Stomach (tissue), 9 donors: ENCODE results near the gene CREBBP. TPM values are rescaled to one million over a fixed set of nuclear protein-coding genes. Genes with fewer than 3 reads are reported as not detected.
"Not testable (repeated sequence)": the region's sequence is repeated elsewhere in the genome, so short reads cannot be mapped to it uniquely, and the experiment has no call there.

Source experiments
- DNase-seq, 2 donors: peaks; one replicate each; pipeline versions ENCODE4 v3.0.0 to v3.0.0-alpha.2; 2013 to 2019
- H3K27ac ChIP-seq, 5 donors: fragments of 200-600 bp in 4 of 5; sonication (generic) in 4 of 5; one replicate each; pipeline ENCODE4 v1.5.1; 2013 to 2019; ENCODE audit warnings: mild to moderate bottlenecking in 1 of 5, moderate library complexity in 1 of 5
- H3K27me3 ChIP-seq, 3 donors: fragments of 200-600 bp; sonication (generic); one replicate each; pipeline ENCODE4 v1.5.1; 2017 to 2019; ENCODE audit warnings: mixed run types in 1 of 3
- H3K36me3 ChIP-seq, 4 donors: fragments of 200-600 bp; sonication (generic); 1 replicate in 3 of 4; 2 replicates in 1 of 4; pipeline ENCODE4 v1.5.1; 2016 to 2019
- H3K4me1 ChIP-seq, 4 donors: fragments of 200-600 bp; sonication (generic); one replicate each; pipeline ENCODE4 v1.5.1; 2016 to 2019
- H3K4me3 ChIP-seq, 4 donors: fragments of 200-600 bp; sonication (generic) in 3 of 4; one replicate each; pipeline ENCODE4 v1.5.1; 2016 to 2019; ENCODE audit warnings: mild to moderate bottlenecking in 1 of 4
- H3K9me3 ChIP-seq, 4 donors: fragments of 200-600 bp; sonication (generic); one replicate each; pipeline ENCODE4 v1.5.1; 2016 to 2019
- CTCF ChIP-seq, 7 experiments: fragments of 450-650 bp in 4 of 7; fragments of 200-600 bp in 3 of 7; sonication (generic) in 3 of 7; IDR thresholded peaks; one replicate each; pipeline ENCODE4 v1.5.1; 2016 to 2019; ENCODE audit warnings: antibody characterized with exemption in 7 of 7, control low read depth in 2 of 7, mild to moderate bottlenecking in 1 of 7
- EP300 ChIP-seq: sonication (generic); formaldehyde crosslinking; IDR thresholded peaks from one replicate; pipeline ENCODE4 v1.6.1; 2017; ENCODE audit warnings: antibody characterized with exemption
- POLR2A ChIP-seq, 4 donors: fragments of 450-650 bp; IDR thresholded peaks; one replicate each; pipeline ENCODE4 v1.6.1; 2016; ENCODE audit warnings: antibody characterized with exemption in 4 of 4, control low read depth in 2 of 4, mild to moderate bottlenecking in 1 of 4, moderate library complexity in 1 of 4
- POLR2AphosphoS5 ChIP-seq, 3 donors: sonication (generic); formaldehyde crosslinking; IDR thresholded peaks; one replicate each; pipeline ENCODE4 v1.6.1; 2016; ENCODE audit warnings: antibody characterized with exemption in 3 of 3
- WGBS, 5 donors: extraction: QIAGEN DNeasy Blood & Tissue Kit in 3 of 5; methylation state at CpG; one replicate each; pipeline versions ENCODE4 v1.1.5 to v1.1.7; 2013 to 2018; 5-methylcytosine and 5-hydroxymethylcytosine counted together
- intact Hi-C: fragments of 100-400 bp; cut with DNase I; formaldehyde crosslinking; loops from one replicate; pipeline ENCODE4 v1.15.1; 2023; ENCODE audit warnings: low total_unique reads
- polyA plus RNA-seq, 3 donors: library from polyadenylated mRNA; stranded (reverse); fragments of 200-250 nt; gene quantifications; one replicate each; pipeline ENCODE4 v1.2.3, GENCODE V29; 2013
- total RNA-seq, 5 donors: library from RNA; depleted of rRNA; stranded (reverse); fragments of >200 nt; gene quantifications; one replicate each; pipeline versions ENCODE4 v1.1.0 to v1.2.3, GENCODE V29; 2014 to 2016
- donor health status: healthy with polysubstance abuse.
- donor health status: Bipolar disorder and iron deficiency.
- donor health status: healthy.

CREBBP gene
- total and polyA plus RNA-seq, 8 donors: 6.7 to 116 (median 75.9) TPM

DNA sequence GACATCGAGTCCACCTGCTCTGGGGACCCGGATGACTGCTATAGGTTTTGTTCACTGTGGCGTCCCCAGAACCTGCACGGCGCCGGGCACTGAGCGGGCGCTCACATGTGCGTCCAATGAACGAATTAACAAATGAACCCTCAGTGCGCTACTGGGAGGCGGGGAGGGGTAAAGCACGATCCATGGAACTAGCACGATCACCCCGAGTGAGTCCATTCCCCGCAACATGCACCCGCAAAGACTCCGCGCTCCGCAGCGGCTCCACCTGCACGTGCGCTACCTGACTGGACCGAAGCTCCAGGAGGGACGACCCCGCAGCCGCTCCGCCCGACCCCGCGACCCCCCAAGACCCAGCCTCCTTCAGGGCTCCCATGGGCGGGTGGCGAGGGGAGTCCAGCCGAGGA, 163.7 kb downstream of the CREBBP start:
- peak in 1 of 2 donors; percentile 58 for DNase-seq
- Histone ChIP-seq H3K27ac (peak overlapping the region; percentile 85 to 91 (median 87)), H3K4me3 (peak overlapping the region; percentile 90 to 99 (median 95)), H3K27me3 (no peaks in the 10 kb centered on the region), H3K36me3 (peaks cover 0 to 5% (median 0%) of the 10 kb centered on the region in 4 donors), H3K4me1 (peaks cover 6 to 52% (median 44%) of the 10 kb centered on the region in 4 donors), H3K9me3 (no peaks in the 10 kb centered on the region)
- WGBS, 5 donors: 0 to 1% (median 0%) methylated on average over 13 to 34 of the region's 34 CpGs
- intact Hi-C loops: no loop called here
- TF ChIP-seq EP300: no peak
- no peak for TF ChIP-seq CTCF (IDR thresholded peaks at IDR 0.05)
- no peak for TF ChIP-seq POLR2A (IDR thresholded peaks at IDR 0.05)
- TF ChIP-seq POLR2AphosphoS5 (IDR thresholded peaks at IDR 0.05): no peak

DNA sequence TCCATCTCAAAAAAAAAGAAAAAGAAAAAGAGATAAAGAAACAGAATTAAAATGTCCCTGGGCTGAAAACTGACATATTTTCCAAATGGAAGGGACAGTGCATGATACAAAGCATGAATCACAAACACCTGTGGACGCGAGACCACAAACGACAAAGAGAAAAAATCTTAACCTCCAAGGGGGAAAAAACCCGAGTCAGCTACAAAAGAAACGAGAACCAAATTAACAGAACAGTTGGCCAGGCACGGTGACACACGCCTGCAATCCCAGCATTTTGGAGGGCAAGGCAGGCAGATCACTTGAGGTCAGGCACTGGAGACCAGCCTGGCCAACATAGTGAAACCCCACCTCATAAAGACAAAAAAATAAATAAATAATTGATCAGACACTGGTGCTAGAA, 165.1 kb downstream of the CREBBP start:
- DNase-seq: no peak
- Histone ChIP-seq H3K27me3 (no peaks in the 10 kb centered on the region), H3K27ac (no peak overlapping the region), H3K36me3 (peaks cover 0 to 5% (median 0%) of the 10 kb centered on the region in 4 donors), H3K9me3 (no peaks in the 10 kb centered on the region), H3K4me1 (peaks cover 6 to 52% (median 44%) of the 10 kb centered on the region in 4 donors), H3K4me3 (no peak overlapping the region)
- WGBS, 5 donors: 89 to 93% (median 91%) methylated on average over 7 of the region's 7 CpGs
- TF ChIP-seq POLR2A (IDR thresholded peaks at IDR 0.05) (no peak), EP300 (no peak), POLR2AphosphoS5 (IDR thresholded peaks at IDR 0.05) (no peak), CTCF (IDR thresholded peaks at IDR 0.05) (no peak)
- intact Hi-C loops: no loop called here

- H3K4me3 ChIP-seq, intact Hi-C loops, DNase-seq, H3K27me3 ChIP-seq, H3K36me3 ChIP-seq, H3K9me3 ChIP-seq: not testable (repeated sequence)
- Histone ChIP-seq H3K4me1 (peaks cover 6 to 52% (median 44%) of the 10 kb centered on the region in 4 donors), H3K27ac (peak overlapping the region in 1 of 5 donors; percentile 74)
- WGBS, 5 donors: 93 to 98% (median 97%) methylated on average over 10 of the region's 10 CpGs
Observed at GRCh38 chr16:3714378-3714777, 166.1 kb downstream of the CREBBP start.

DNA sequence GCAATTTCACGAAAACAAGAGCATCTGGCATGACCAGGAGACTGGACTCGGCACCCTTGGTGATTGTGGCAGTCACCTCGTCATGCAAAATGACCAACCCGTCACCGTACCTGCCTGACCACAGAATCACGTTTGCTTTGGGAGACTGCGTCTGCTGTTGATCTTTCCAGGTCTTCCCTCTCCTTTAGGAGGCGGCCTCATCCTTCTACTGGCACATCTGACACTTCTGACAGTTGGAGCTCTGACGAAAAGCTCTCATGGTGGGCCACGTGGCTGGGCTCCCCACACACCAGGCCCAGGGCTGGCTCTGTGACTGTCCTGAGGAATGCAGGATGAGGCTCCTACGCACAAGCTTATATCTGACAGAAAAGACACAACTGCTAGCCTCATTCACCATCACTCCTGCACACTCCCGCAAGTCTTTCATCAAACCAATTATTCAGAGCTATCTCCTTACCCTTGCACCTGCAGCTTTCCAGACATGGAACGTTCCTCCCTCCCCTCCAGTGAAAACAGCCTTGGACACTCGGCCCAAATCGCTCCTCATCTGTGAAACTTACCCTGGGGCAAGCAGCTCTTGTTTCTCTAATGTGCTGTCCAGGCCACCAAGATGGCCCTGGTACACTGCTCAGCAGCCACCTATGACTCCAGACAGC, 166.8 kb downstream of the CREBBP start:
- Histone ChIP-seq H3K27ac (peak overlapping the region; percentile 64 to 85 (median 73)), H3K9me3 (no peaks in the 10 kb centered on the region), H3K36me3 (peaks cover 0 to 5% (median 2%) of the 10 kb centered on the region in 4 donors), H3K27me3 (no peaks in the 10 kb centered on the region), H3K4me3 (peak overlapping the region in 1 of 4 donors; percentile 9), H3K4me1 (peaks cover 6 to 52% (median 44%) of the 10 kb centered on the region in 4 donors)
- no peak for DNase-seq
- TF ChIP-seq POLR2A (IDR thresholded peaks at IDR 0.05) (no peak), CTCF (IDR thresholded peaks at IDR 0.05) (no peak), EP300 (no peak), POLR2AphosphoS5 (IDR thresholded peaks at IDR 0.05) (no peak)
- 55 to 82% (median 68%) methylated on average over 15 of the region's 15 CpGs for WGBS, 5 donors
- intact Hi-C loops: no loop called here

DNA sequence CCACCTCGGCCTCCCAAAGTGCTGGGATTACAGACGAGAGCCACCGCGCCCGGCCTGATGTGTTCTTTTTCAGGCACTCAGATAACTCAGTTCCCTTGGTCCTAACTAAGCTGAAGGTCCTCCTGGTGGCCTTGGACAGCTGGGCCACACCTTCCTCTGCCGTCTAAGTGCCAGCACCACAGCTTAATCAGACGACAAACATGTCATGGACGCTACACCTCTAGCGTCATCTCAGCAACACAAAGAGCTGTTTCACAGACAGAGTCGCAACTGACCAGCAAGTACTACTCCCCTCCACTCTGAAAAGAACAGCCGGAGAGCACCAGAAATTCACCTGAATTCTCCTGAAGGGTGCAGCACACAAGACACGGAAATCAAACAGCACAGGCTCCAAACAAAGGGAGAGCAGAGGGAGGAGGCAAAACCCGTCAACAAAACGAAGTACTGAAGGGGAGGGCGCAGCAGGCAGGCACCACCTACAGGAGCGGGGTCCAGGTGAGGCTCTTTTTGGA, 167.6 kb downstream of the CREBBP start:
- DNase-seq: peak; percentile 35 to 81
- TF ChIP-seq POLR2A (IDR thresholded peaks at IDR 0.05) (no peak), EP300 (no peak), POLR2AphosphoS5 (IDR thresholded peaks at IDR 0.05) (peak in 1 of 3 donors; percentile 8)
- Histone ChIP-seq H3K36me3 (peaks cover 0 to 5% (median 2%) of the 10 kb centered on the region in 4 donors), H3K9me3 (no peaks in the 10 kb centered on the region), H3K4me1 (peaks cover 3 to 47% (median 39%) of the 10 kb centered on the region in 4 donors), H3K27ac (peak overlapping the region; percentile 64 to 85 (median 73)), H3K4me3 (peak overlapping the region in 1 of 4 donors; percentile 9), H3K27me3 (no peaks in the 10 kb centered on the region)
- intact Hi-C loops: no loop called here
- 27 to 62% (median 51%) methylated on average over 15 to 16 of the region's 16 CpGs for WGBS, 5 donors
